ENCODE results near the gene FRMD6. TPM values are rescaled to one million over a fixed set of nuclear protein-coding genes. Genes with fewer than 3 reads are reported as not detected.

FRMD6 gene
- total RNA-seq, 4 donors from 2014 or later: 97.4 to 199 (median 134) TPM

DNA sequence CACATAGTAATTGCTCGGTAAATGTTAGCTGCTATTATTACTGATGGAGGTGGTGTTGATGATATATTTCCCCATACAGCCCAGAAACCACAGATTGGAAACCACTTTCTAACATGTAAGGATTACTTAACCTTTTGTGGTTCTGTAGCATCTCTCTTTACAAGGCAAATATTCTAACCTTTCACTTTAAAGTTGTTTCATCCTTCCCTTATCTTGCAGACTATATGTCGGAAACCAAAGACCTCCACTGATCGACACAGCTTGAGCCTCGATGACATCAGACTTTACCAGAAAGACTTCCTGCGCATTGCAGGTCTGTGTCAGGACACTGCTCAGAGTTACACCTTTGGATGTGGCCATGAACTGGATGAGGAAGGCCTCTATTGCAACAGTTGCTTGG is 75.8 kb downstream of the FRMD6 start:
- intact Hi-C loops (cut with DNase I; ENCODE audit: low total_unique reads): no loop called here

DNA sequence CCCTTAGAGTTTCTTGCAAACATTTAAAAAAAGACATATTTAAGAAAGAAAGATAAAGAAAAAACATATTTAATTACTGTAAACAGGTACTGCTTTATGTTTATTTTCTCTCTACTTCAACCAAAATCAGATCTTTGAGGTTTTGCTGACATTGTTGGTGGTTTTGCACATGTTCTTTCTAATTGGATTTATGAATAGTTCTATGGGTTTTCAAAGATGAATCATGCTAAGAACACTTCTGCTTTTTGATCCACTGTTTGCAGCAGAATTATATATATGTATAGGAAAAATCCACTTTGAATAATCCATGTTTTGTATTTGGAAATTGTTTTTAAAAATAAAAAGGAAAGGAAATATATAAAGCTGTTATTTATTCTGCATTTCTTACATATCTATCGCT is 78.4 kb downstream of the FRMD6 start:
- Histone ChIP-seq H3K9me3 (no peaks in the 10 kb centered on the region), H3K27me3 (no peaks in the 10 kb centered on the region), H3K4me1 (no peaks in the 10 kb centered on the region), H3K4me3 (no peak overlapping the region), H3K27ac (no peak overlapping the region), H3K36me3 (no peaks in the 10 kb centered on the region)
- DNase-seq: no peak
- intact Hi-C loops (cut with DNase I; ENCODE audit: low total_unique reads): no loop called here
- TF ChIP-seq POLR2A (IDR thresholded peaks at IDR 0.05) (no peak), CTCF (IDR thresholded peaks at IDR 0.05) (no peak)

More for the DNA sequence above, 75.8 kb downstream of the FRMD6 start:
- no peak for TF ChIP-seq CTCF (IDR thresholded peaks at IDR 0.05)
- TF ChIP-seq POLR2A (IDR thresholded peaks at IDR 0.05): no peak
- no peak overlapping the region for H3K27ac ChIP-seq
- H3K4me1 ChIP-seq: peaks cover 0 to 4% of the 10 kb centered on the region in 2 donors
- no peak for DNase-seq
- H3K27me3 ChIP-seq: no peaks in the 10 kb centered on the region
- no peaks in the 10 kb centered on the region for H3K36me3 ChIP-seq
- H3K4me3 ChIP-seq: no peak overlapping the region
- H3K9me3 ChIP-seq: no peaks in the 10 kb centered on the region

DNA sequence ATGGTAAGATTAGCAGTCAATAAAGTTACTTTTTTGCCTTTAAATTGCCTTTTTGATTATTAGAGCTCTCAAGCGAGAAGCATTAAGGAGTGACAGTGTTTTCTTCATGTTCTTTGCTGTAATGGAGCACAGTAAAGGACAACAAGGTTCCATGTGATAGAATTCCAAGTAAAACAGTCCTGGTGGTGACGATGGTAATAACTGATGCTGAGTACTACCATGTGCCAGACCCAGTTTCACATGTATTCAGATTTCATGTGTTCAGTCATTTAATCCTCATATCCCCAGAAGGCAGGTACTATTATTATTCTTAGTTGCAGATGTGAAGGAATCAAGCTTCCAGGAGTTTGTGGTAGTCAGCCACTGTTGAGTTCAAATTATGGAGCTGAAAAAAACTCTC is 79.0 kb downstream of the FRMD6 start:
- no peak for DNase-seq

DNA sequence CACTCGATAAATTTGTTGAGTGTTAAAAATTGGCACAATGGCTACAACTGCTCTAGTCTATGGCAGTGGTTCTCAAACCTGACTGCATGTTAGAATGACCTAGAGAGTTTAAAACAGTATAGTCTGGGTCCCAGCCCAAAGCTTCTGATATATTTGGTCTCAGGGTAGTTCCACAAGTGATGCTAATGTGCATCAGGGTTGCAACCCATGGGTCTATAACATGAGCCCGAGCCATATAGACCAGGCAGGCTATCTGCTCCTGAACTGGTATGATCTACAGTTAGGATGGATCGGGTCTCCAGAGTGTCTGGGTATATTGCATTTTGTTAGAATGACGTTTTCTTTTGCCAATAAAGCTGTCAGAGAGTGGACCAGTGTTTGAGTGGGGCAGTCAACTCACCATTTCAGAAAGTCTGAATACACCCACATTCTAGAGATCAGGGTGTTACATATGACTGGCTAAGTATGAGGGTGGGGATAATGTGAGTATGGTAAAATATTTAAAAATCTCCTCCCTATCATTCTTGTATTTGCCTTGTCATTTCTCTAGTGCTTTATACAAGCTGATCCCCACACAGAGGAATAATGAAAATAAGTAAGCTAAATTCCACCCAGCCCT is 80.9 kb downstream of the FRMD6 start:
- Histone ChIP-seq H3K36me3 (no peaks in the 10 kb centered on the region), H3K4me3 (no peak overlapping the region), H3K27me3 (no peaks in the 10 kb centered on the region), H3K27ac (peak overlapping the region in 1 of 2 donors; percentile 10), H3K4me1 (no peaks in the 10 kb centered on the region), H3K9me3 (no peaks in the 10 kb centered on the region)
- intact Hi-C loops (cut with DNase I; ENCODE audit: low total_unique reads): no loop called here
- DNase-seq: no peak
- TF ChIP-seq CTCF (IDR thresholded peaks at IDR 0.05) (no peak), POLR2A (IDR thresholded peaks at IDR 0.05) (no peak)

More for the DNA sequence above, 79.0 kb downstream of the FRMD6 start:
- no peaks in the 10 kb centered on the region for H3K9me3 ChIP-seq
- no peaks in the 10 kb centered on the region for H3K36me3 ChIP-seq
- no peaks in the 10 kb centered on the region for H3K4me1 ChIP-seq
- no peak overlapping the region for H3K27ac ChIP-seq
- H3K27me3 ChIP-seq: no peaks in the 10 kb centered on the region
- no peak overlapping the region for H3K4me3 ChIP-seq
- TF ChIP-seq POLR2A (IDR thresholded peaks at IDR 0.05) (no peak), CTCF (IDR thresholded peaks at IDR 0.05) (no peak)
- intact Hi-C loops (cut with DNase I; ENCODE audit: low total_unique reads): no loop called here

DNA sequence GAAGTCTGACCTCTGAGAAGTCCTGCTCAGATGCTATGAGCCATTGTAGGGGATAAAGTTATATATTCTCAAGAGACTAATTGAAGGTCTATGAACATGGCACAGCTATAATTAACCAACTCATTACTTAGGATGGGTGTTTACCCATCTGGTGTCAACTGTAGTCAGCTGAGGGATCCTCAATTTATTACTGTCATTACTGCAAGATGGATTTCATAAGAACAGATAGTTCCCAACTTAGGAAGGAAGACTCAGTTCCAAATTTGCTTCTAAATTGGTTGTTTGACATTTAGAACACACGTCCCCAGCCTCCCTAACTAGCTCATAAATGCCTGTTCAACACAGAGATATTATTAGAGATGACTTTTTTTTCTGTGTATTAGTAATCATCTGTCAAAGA is 81.4 kb downstream of the FRMD6 start:
- no peaks in the 10 kb centered on the region for H3K36me3 ChIP-seq
- DNase-seq: no peak
- H3K4me1 ChIP-seq: no peaks in the 10 kb centered on the region
- H3K9me3 ChIP-seq: no peaks in the 10 kb centered on the region
- intact Hi-C loops (cut with DNase I; ENCODE audit: low total_unique reads): no loop called here
- TF ChIP-seq CTCF (IDR thresholded peaks at IDR 0.05) (no peak), POLR2A (IDR thresholded peaks at IDR 0.05) (no peak)
- no peaks in the 10 kb centered on the region for H3K27me3 ChIP-seq
- peak overlapping the region in 1 of 2 donors; percentile 10 for H3K27ac ChIP-seq
- no peak overlapping the region for H3K4me3 ChIP-seq

Measured in uterus (tissue), 4 donors.